Aorta (tissue), 5 donors: Measurements from ENCODE around the gene MEIG1. TPM values are rescaled to one million over a fixed set of nuclear protein-coding genes. Genes with fewer than 3 reads are reported as not detected.

Source experiments
- ATAC-seq: fragments of 200-7000 bp; cut with Tn5 transposase; one replicate; pipeline ENCODE4 v1.9.1; 2022; ENCODE audit warnings: moderate library complexity; ENCODE audit not compliant: low FRiP score
- DNase-seq, 2 donors: peaks; one replicate each; pipeline ENCODE4 v3.0.0-alpha.2; 2020
- H3K27ac ChIP-seq, 2 donors: one replicate each; pipeline ENCODE4 v1.5.1; 2013; ENCODE audit warnings: low read length in 2 of 2, mild to moderate bottlenecking in 2 of 2, moderate library complexity in 2 of 2, control low read depth in 1 of 2, inconsistent platforms in 1 of 2, low read depth in 1 of 2
- H3K27me3 ChIP-seq, 2 donors: one replicate each; pipeline ENCODE4 v1.6.1; 2013; ENCODE audit warnings: control low read depth in 1 of 2, low read length in 1 of 2, mild to moderate bottlenecking in 1 of 2, moderate library complexity in 1 of 2; ENCODE audit not compliant: insufficient read depth in 2 of 2, control insufficient read depth in 1 of 2
- H3K36me3 ChIP-seq, 2 donors: one replicate each; pipeline ENCODE4 v1.6.1; 2013; ENCODE audit warnings: control low read depth in 1 of 2, low read length in 1 of 2, mild to moderate bottlenecking in 1 of 2; ENCODE audit not compliant: insufficient read depth in 2 of 2, control insufficient read depth in 1 of 2
- H3K4me1 ChIP-seq, 2 donors: one replicate each; pipeline ENCODE4 v1.6.1; 2013; ENCODE audit warnings: low read length in 2 of 2, control low read depth in 1 of 2, mild to moderate bottlenecking in 1 of 2, moderate library complexity in 1 of 2; ENCODE audit not compliant: insufficient read depth in 2 of 2, control insufficient read depth in 1 of 2
- H3K4me3 ChIP-seq, 2 donors: one replicate each; pipeline ENCODE4 v1.5.1; 2013; ENCODE audit warnings: low read length in 2 of 2, control low read depth in 1 of 2, mild to moderate bottlenecking in 1 of 2
- H3K9me3 ChIP-seq: one replicate; pipeline ENCODE4 v1.6.1; 2013; ENCODE audit warnings: mild to moderate bottlenecking, low read length; ENCODE audit not compliant: control insufficient read depth
- WGBS, 2 donors: extraction: QIAGEN DNeasy Blood & Tissue Kit; methylation state at CpG; one replicate each; pipeline ENCODE4 v1.1.7; 2013; 5-methylcytosine and 5-hydroxymethylcytosine counted together
- intact Hi-C, 2 donors: fragments of 100-400 bp; cut with DNase I; formaldehyde crosslinking; loops; one replicate each; pipeline versions ENCODE4 v1.14.2 to v1.15.0; 2022
- long read RNA-seq, 2 donors: library from polyadenylated mRNA; unstranded; transcript quantifications; one replicate each; pipeline ENCODE4 v2.0.0, GENCODE V29; 2020 to 2021
- polyA plus RNA-seq, 2 donors: library from polyadenylated mRNA; stranded (reverse); fragments of 200-250 nt; gene quantifications; one replicate each; pipeline ENCODE4 v1.2.3, GENCODE V29; 2013
- total RNA-seq, 2 donors: library from RNA; stranded (reverse); fragmentation: NEBNext Ultra II Directional; extraction: Animal tissue kit (Norgen Biotek cat#: 25700); gene quantifications; one replicate each; pipeline ENCODE4 v1.2.1, GENCODE V29; 2021
- donor health status: healthy with polysubstance abuse.
- donor health status: Bipolar disorder and iron deficiency.
- donor health status: DM: no; HTN: no; CAD: no.
- donor health status: DM: no; HTN: no; CAD: no.
- donor health status: DM: yes; HTN: yes; CAD: no.

MEIG1 gene, protein sequence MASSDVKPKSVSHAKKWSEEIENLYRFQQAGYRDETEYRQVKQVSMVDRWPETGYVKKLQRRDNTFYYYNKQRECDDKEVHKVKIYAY
- total RNA-seq (not detected), polyA plus RNA-seq (not detected)
- long read RNA-seq, donor 1 = 0 reads
- long read RNA-seq, donor 2 = 0 reads

DNA sequence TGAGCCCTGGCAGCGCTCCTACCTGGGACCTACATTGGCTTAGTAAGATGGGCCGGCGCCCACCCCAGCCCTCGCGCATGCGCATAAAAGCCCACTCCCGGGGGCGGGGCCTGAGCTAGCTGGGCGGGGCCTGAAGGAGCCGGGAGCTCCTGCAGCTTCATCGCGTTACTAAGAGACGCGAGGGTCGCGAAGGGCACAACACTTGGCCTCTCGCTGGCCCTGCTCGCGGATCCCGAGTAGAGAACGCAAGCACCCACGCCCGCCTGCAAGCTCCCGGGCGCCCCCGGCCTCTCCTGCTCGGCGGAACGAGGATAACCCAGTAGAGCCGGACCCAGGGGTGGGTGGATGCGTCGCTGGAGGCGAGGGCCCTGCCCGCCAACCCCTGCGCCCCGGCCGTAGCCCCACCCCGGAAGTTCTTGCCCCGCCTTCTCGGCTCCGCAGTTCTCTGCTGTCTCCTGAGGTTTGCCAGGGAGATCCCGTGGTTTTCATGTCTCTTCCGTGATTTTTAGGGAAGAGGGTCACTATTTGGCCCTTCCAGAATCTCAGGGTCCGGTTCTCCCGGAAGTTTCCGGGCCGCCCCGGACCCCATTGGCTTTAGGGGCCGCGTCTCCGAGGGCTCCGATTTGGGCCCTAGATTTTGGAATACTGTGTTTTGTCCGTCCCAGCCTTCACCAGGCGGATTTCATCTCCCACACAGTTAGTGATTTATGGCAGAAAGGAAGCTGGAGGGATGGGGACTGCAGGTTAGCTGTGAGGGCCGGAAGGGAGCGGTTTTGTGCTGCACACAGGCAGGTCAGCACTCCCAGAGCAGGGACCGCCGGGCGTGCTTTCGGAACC is at the start of gene MEIG1:
Gene MEIG1 (plus strand): TSS at position 168 of the 837 bp plus-strand sequence. CDS start 7,081 bp downstream, outside the sequence.
- peak; percentile 98 for ATAC-seq
- no peaks in the 10 kb centered on the region for H3K9me3 ChIP-seq
- no peaks in the 10 kb centered on the region for H3K4me1 ChIP-seq
- intact Hi-C loops = loop anchor here (1.0 to 10.0 kb wide), 3 partner anchors 138 to 209 kb away; partner anchors contain the start of genes NMT2 (in 1 of the 2) and RPP38 (in 1 of the 2)
- peak; percentile 95 to 97 for DNase-seq
- H3K36me3 ChIP-seq = no peaks in the 10 kb centered on the region
- H3K27ac ChIP-seq = peak within 1 kb of the TSS; percentile 64 to 84
- peak within 1 kb of the TSS; percentile 40 to 72 for H3K4me3 ChIP-seq
- H3K27me3 ChIP-seq = no peaks in the 10 kb centered on the region
- 0 to 1% methylated on average over 60 of the region's 60 CpGs for WGBS, 2 donors

DNA sequence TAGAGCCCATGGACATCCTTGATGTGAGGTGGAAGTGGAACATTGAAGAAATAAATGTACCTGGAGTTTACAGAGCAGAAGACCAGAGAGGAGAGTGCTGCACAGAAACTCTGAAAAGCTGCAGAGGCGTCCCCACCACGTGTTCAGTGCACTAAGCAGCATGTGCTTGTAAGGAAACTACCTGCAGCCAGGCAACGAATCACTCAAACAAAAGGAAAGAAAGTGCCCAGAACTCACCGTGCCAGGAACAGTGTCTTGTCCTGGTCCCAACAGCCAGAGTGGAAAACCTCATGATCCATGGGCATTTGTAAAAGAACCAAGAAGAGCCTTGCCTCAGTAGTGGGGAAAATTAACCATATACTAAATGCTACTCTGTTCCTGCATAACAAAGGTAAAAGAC is 48.2 kb upstream of the MEIG1 start:
- WGBS, 2 donors = 97 to 98% methylated on average over 4 of the region's 4 CpGs

DNA sequence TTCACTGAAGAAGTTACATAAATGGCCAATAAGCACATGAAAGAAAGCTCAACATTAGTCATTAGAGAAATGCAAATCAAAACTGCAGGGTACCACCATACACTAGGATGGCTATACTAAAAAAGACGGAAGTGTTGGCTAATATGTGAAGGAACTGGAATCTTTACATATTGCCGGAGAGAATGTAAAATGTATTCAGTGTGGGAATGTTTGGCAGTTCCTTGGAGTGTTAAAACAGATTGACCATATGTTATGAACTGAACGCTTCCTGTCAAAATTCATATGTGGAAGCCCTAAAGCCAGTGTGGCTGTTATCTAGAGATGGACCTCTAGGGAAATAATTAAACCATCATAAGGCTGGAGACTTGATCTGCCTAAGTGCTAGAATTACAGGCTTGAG is 47.4 kb upstream of the MEIG1 start:
- 81 to 98% methylated on average over 3 of the region's 3 CpGs for WGBS, 2 donors
- Histone ChIP-seq H3K9me3 (no peaks in the 10 kb centered on the region), H3K27me3 (no peaks in the 10 kb centered on the region), H3K4me1 (no peaks in the 10 kb centered on the region), H3K4me3 (no peak overlapping the region), H3K36me3 (peaks cover 2 to 11% of the 10 kb centered on the region in 2 donors), H3K27ac (no peak overlapping the region)
- intact Hi-C loops = no loop called here
- no peak for ATAC-seq
- no peak for DNase-seq

More for the DNA sequence above, 48.2 kb upstream of the MEIG1 start:
- H3K4me3 ChIP-seq = no peak overlapping the region
- H3K27ac ChIP-seq = no peak overlapping the region
- ATAC-seq (no peak), DNase-seq (no peak)
- H3K27me3 ChIP-seq = no peaks in the 10 kb centered on the region
- peaks cover 2 to 11% of the 10 kb centered on the region in 2 donors for H3K36me3 ChIP-seq
- H3K9me3 ChIP-seq = no peaks in the 10 kb centered on the region
- H3K4me1 ChIP-seq = no peaks in the 10 kb centered on the region
- intact Hi-C loops = no loop called here

DNA sequence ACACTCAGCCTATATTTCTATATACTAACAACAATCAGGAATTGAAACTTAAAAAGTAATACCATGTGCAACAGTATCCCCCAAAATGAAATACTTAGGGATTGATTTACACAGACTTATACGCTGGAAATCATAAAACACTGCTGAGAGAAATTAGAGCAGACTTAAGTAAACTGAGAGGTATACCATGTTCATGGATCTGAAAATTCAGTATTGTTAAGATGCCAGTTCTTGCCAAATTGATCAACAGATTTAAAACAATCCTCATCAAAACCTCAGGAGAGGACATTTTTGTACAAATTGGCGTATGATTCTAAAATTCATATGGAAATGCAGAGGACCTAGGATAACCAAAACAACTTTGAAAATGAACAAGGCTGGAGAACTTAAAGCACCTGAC is 42.6 kb upstream of the MEIG1 start:
- Histone ChIP-seq H3K36me3 (peaks cover 5 to 18% of the 10 kb centered on the region in 2 donors), H3K27me3 (no peaks in the 10 kb centered on the region), H3K4me1 (no peaks in the 10 kb centered on the region), H3K4me3 (no peak overlapping the region), H3K27ac (no peak overlapping the region), H3K9me3 (no peaks in the 10 kb centered on the region)
- no peak for DNase-seq
- no peak for ATAC-seq
- WGBS, 2 donors = 99 to 100% methylated on average over 2 of the region's 2 CpGs
- intact Hi-C loops = no loop called here

DNA sequence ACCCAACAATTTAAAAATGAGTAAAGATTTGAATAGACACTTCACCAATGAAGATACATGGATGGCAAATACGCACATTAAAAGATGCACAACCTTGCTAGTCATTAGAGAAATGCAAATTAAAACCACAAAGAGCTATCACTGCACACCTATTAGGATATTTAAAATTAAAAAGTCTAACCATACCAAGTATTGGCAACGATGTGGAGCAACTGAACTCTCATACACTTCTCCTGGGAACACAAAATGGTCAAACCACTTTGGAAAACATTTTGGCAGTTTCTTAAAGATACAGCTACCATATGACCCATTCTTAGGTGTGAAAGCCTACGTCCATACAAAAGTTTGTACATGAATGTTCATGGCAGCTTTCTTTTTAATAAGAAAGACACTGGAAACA is 41.4 kb upstream of the MEIG1 start:
- Histone ChIP-seq H3K36me3 (peaks cover 8 to 17% of the 10 kb centered on the region in 2 donors), H3K9me3 (no peaks in the 10 kb centered on the region), H3K27me3 (no peaks in the 10 kb centered on the region), H3K4me3 (no peak overlapping the region), H3K27ac (no peak overlapping the region), H3K4me1 (no peaks in the 10 kb centered on the region)
- 96 to 98% methylated on average over 3 of the region's 3 CpGs for WGBS, 2 donors
- intact Hi-C loops = no loop called here
- no peak for ATAC-seq
- DNase-seq = no peak

DNA sequence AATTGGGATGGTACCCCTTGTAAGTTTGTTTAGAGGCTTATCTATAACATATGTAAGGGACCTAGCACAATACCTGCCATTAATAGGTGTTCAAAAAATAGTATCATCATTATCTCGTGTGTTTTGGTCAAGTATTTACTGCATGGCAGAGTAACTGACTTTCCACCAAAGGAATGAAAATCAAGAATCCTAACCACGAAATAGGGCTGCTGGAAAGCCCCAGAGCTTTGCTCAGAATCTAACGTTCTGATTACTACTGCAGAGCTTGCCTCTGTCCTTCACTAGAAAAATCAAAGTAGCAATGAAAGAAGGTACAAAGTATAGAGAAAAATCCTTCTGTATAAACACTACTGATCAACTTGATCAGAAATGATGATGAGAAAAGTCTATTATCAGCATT is 40.2 kb upstream of the MEIG1 start:
- Histone ChIP-seq H3K36me3 (peaks cover 8 to 21% of the 10 kb centered on the region in 2 donors), H3K27ac (no peak overlapping the region), H3K4me1 (no peaks in the 10 kb centered on the region), H3K9me3 (no peaks in the 10 kb centered on the region), H3K4me3 (no peak overlapping the region), H3K27me3 (no peaks in the 10 kb centered on the region)
- no peak for ATAC-seq
- intact Hi-C loops = no loop called here
- no peak for DNase-seq
- WGBS, 2 donors = 89 to 90% methylated on average over 3 of the region's 3 CpGs

DNA sequence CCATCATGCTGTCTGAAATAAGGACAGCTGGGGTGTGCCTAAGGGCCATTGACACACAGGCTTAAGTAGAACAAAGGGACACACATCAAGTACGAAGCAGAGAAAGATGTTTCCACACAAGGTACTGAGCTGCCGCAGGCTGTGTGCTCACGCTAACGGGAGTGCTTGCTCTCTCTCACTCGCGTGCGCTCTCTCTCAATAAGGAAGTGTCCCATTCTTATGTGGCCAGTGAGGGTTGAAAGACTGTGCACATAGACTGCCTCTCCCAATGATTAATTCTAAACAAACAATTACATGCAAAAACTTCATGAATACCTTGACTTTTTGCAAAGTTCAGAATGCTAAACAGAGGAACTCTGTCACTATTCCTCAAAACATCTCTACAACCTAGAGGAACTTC is 35.2 kb upstream of the MEIG1 start:
- ATAC-seq (no peak), DNase-seq (no peak)
- Histone ChIP-seq H3K27me3 (no peaks in the 10 kb centered on the region), H3K36me3 (peaks cover 7 to 11% of the 10 kb centered on the region in 2 donors), H3K4me1 (no peaks in the 10 kb centered on the region), H3K27ac (no peak overlapping the region), H3K4me3 (no peak overlapping the region), H3K9me3 (no peaks in the 10 kb centered on the region)
- intact Hi-C loops = no loop called here
- 95 to 96% methylated on average over 7 of the region's 7 CpGs for WGBS, 2 donors

DNA sequence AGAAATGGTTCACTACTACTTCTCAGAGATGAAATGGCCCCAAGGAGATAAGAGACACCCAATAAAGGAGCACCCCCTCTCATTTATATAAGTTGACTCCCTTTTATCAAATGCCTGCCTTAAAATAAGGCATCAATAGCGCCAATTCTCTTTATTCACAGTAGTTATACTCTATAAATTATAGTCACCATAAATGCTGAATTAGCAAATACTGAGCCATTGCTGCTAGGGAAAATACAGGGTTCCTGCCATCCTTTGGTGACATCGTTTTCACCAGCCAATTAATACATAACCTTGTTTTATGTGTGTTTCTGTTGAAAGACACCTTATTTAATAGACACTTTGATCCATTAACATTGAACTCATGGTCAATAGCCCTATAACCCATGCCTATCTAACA is 33.9 kb upstream of the MEIG1 start:
- DNase-seq = no peak
- Histone ChIP-seq H3K4me1 (no peaks in the 10 kb centered on the region), H3K36me3 (peaks cover 6 to 9% of the 10 kb centered on the region in 2 donors), H3K27me3 (no peaks in the 10 kb centered on the region), H3K27ac (no peak overlapping the region), H3K9me3 (no peaks in the 10 kb centered on the region), H3K4me3 (no peak overlapping the region)
- intact Hi-C loops = no loop called here
- WGBS, 2 donors = 97 to 98% methylated on average over 2 of the region's 2 CpGs
- no peak for ATAC-seq

DNA sequence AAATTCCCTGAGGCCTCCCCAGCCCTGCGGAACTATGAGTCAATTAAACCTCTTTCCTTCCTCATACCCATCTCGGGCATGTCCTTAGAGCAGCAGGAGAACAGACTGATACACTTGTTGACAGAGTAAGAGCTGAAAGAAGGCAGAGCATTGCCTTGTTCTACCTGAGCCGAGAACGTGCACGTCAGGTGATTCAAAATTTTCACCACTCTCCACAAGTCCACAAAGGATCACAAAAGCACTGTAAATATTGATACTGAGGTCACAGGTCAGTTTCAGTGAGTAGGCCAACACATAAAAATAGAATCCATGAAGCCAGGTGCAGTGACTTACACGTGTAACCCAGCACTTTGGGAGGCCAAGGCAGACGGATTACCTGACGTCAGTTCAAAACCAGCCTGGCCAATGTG is 33.1 kb upstream of the MEIG1 start:
- Histone ChIP-seq H3K9me3 (no peaks in the 10 kb centered on the region), H3K27me3 (no peaks in the 10 kb centered on the region), H3K4me1 (no peaks in the 10 kb centered on the region), H3K27ac (no peak overlapping the region), H3K36me3 (peaks cover 6 to 9% of the 10 kb centered on the region in 2 donors), H3K4me3 (no peak overlapping the region)
- intact Hi-C loops = no loop called here
- 93 to 94% methylated on average over 8 of the region's 8 CpGs for WGBS, 2 donors
- ATAC-seq = no peak
- DNase-seq = no peak
